HG03280 (cell line): ENCODE measurements around the gene TMA7.

ENCODE experiments used
- ATAC-seq: cut with Tn5 transposase; IDR thresholded peaks from one replicate; pipeline ENCODE4 v1.9.1; 2021; ENCODE audit warnings: mild to moderate bottlenecking, moderate library complexity; ENCODE audit not compliant: unreplicated experiment

The TMA7 gene

DNA sequence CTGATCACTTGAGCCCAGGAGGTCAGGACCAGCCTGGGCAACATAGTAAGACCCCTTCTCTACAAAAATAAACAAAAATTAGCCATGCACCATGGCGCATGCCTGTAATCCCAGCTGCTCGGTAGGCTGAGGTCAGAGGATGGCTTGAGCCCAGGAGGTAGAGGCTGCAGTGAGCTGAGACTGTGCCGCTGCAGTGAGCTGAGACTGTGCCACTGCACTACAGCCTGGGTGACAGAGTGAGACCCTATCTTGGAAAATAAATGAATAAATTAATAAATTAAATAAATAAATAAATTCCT, 53.1 kb downstream of the TMA7 start:
- no peak for ATAC-seq
